Activated gamma-delta T cell treated with anti-CD3 and anti-CD28 coated beads, Interleukin-2, amount 50 U/mL, for 16 hours (primary cell): ENCODE measurements around the gene MED1.

Experiments
- DNase-seq: peaks from one replicate; pipeline ENCODE4 v3.0.0-alpha.2; 2020; ENCODE audit warnings: low read depth

MED1 gene

DNA sequence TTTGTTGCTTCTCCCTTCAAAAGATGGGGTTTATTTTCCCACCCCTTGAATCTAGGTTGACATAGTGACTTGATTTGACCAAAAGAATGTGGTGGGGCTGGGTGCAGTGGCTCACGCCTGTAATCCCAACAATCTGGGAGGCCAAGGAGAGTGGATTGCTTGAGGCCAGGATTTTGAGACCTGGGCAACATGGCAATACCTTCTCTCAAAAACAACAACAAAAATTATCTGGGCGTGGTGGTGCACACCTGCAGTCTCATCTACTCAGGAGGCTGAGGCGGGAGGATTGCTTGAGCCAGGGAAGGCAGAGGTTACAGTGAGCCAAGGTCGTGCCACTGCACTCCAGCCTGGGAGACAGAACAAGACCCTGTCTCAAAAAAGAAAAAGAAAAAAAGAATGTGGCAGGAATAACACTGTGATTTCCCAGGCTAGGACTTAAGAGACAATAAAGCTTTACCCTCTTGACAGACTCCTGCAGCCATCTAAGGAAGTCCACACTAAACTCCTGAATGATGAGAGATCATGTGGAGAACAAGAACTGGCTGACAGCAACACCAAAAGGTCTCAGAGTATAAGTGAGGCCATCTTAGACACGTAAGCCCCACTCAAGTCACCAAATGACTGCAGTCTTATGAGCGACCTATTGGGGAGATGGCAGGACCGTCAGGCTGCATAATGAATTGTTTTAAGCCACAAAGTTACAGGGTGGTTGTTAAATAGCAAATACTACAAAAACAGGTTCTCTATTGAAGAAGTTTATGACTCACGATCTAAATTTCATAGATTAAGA, 86.6 kb downstream of the MED1 start:
- DNase-seq: no peak

DNA sequence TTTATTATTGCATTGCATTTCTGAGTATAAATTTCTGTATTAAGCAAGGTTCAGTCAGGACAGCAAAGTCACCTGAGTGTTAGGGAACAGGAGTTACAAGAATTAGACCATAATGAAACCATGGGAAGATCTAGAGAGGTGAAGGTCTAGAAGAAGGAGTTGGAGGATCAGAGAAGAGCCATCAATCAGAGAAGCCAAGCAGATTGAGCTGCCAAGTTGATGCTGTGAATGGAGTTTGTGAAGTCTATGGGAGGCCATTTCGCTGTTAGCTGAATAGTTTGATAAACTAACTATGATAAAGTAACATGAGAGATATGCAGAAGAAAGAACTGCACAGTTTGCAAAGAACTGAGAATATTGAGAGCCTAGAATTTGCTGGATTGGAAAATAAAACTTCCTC, 90.0 kb downstream of the MED1 start:
- no peak for DNase-seq

DNA sequence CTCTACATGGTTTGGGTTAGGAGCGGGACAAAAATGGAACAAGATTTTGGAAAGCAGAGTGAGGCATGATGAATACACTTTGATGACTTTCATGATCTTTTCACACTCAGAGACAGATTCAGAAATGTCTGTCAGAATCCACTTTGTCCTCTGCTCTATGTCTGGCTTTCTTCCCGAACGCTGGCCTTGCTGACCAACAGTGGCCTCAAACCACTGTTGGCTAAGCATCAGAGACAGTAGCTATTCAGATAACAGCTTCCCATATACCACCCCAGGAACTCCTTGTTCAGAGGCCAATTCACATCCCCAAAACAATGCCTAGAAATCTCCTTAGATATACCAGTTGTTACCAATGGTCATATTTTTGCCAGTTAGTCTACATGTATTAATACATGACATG, 90.5 kb downstream of the MED1 start:
- DNase-seq: no peak

DNA sequence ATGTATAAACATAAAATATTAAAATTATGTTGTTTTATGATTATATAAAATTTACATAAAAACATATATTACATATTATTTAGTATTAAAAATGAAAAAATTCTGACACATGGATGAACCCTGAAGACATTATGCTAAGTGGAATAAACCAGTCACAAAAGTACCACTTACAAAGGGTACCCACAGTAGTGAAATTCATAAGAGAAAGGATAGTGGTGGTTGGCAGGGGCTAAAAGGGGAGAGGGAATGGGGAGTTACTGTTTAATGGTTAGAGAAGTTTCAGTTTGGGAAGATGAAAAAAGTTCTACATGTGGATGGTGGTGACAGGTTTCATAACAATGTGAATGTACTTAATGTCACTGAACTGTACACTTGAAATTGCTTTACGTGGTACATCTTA, 91.1 kb downstream of the MED1 start:
- DNase-seq: no peak

DNA sequence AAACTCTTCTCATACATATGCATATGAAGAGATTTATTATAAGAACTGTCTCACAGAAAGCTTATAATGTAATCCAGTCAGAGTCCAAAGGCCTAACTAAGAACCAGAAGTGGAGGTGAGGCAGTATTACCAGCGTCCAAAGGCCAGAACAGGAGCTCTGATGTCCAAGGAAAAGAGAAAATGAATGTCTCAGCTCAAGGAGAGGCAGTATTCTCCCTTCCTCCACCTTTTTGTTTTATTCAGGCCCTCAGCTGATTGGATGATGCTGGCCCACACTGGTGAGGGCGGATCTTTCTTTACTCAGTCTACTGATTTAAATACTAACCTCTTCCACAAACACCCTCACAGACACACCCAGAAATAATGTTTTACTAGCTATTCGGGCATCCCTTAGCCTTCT, 93.1 kb downstream of the MED1 start:
- DNase-seq: no peak

DNA sequence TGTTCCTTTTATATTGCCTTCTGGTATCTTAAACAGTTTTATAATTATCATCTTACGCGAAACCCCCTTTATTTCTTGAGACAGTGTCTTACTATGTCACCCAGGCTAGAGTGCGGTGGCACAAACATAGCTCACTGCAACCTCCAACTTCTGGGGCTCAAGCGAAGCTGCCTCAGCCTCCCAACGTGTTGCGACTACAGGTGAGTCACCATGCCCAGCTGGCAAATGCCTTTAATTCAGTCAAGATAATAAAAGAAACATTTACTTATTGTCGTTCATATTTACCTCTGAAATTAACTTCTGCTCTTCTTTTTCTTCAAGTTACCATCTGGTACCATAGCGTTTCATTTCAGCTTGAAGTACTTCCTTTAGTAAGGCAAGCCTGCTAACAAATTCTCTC, 93.6 kb downstream of the MED1 start:
- no peak for DNase-seq
